Naive thymus-derived CD4-positive, alpha-beta T cell (primary cell): Measurements from ENCODE around the gene GTF2F2. TPM values are rescaled to one million over a fixed set of nuclear protein-coding genes. Genes with fewer than 3 reads are reported as not detected.

ENCODE experiments used
- ATAC-seq: fragments of 150-1000 bp; cut with Tn5 transposase; 2 replicates; pipeline ENCODE4 v1.10.0; 2021; ENCODE audit warnings: mild to moderate bottlenecking, moderate library complexity
- CTCF ChIA-PET: fragments of 350-600 bp; sonication (Branson Sonifier 250); formaldehyde crosslinking; loops from one replicate; lab custom pipeline; 2021; ENCODE audit warnings: antibody characterized with exemption; lab: Charles Lee
- POLR2A ChIA-PET: fragments of 350-600 bp; sonication (Branson Sonifier 250); formaldehyde crosslinking; loops from one replicate; lab custom pipeline; 2021; ENCODE audit warnings: antibody characterized with exemption, inconsistent platforms; lab: Charles Lee
- DNase-seq, 9 donors: peaks; one replicate each; pipeline versions ENCODE4 v3.0.0 to v3.0.0-alpha.2; 2020 to 2022; ENCODE audit warnings: mixed read lengths in 1 of 9
- H3K27ac ChIP-seq: one replicate; pipeline ENCODE4 v1.7.0; 2013; ENCODE audit warnings: mild to moderate bottlenecking, low read depth, low read length, moderate library complexity
- H3K27me3 ChIP-seq, 2 donors: one replicate each; pipeline ENCODE4 v1.7.0; 2013; ENCODE audit warnings: low read length in 2 of 2, mild to moderate bottlenecking in 2 of 2, moderate library complexity in 2 of 2; ENCODE audit not compliant: control insufficient read depth in 2 of 2, insufficient read depth in 2 of 2
- H3K36me3 ChIP-seq, 3 experiments: 1 replicate in 2 of 3; 2 replicates in 1 of 3; pipeline ENCODE4 v1.7.0; 2013; ENCODE audit warnings: low read length in 3 of 3, mild to moderate bottlenecking in 3 of 3, moderate library complexity in 1 of 3; ENCODE audit not compliant: insufficient read depth in 3 of 3, control insufficient read depth in 2 of 3
- H3K4me1 ChIP-seq, 2 donors: one replicate each; pipeline ENCODE4 v1.7.0; 2013; ENCODE audit warnings: low read length in 2 of 2, mild to moderate bottlenecking in 2 of 2, moderate library complexity in 1 of 2; ENCODE audit not compliant: control insufficient read depth in 2 of 2, insufficient read depth in 2 of 2
- H3K4me3 ChIP-seq: 2 replicates; pipeline ENCODE4 v1.7.0; 2013; ENCODE audit warnings: mild to moderate bottlenecking, low read length
- H3K9me3 ChIP-seq, 3 experiments: 1 replicate in 2 of 3; 2 replicates in 1 of 3; pipeline ENCODE4 v1.7.0; 2013; ENCODE audit warnings: low read length in 3 of 3; ENCODE audit not compliant: control insufficient read depth in 2 of 3
- H3K27ac Mint-ChIP-seq, 9 donors: one replicate each; pipeline ENCODE4 v1.8.0; 2020 to 2022; ENCODE audit warnings: mixed read lengths in 9 of 9, mild to moderate bottlenecking in 8 of 9, moderate library complexity in 5 of 9, inconsistent platforms in 2 of 9
- H3K27me3 Mint-ChIP-seq, 5 donors: one replicate each; pipeline ENCODE4 v1.8.0; 2021 to 2022; ENCODE audit warnings: mixed read lengths in 5 of 5, mild to moderate bottlenecking in 1 of 5
- H3K36me3 Mint-ChIP-seq, 5 donors: one replicate each; pipeline ENCODE4 v1.8.0; 2020 to 2022; ENCODE audit warnings: mixed read lengths in 5 of 5, mild to moderate bottlenecking in 3 of 5, inconsistent platforms in 1 of 5
- H3K4me1 Mint-ChIP-seq, 7 donors: one replicate each; pipeline ENCODE4 v1.8.0; 2020 to 2022; ENCODE audit warnings: mixed read lengths in 7 of 7, mild to moderate bottlenecking in 3 of 7, inconsistent platforms in 1 of 7
- H3K4me3 Mint-ChIP-seq, 10 donors: one replicate each; pipeline ENCODE4 v1.8.0; 2020 to 2022; ENCODE audit warnings: mild to moderate bottlenecking in 10 of 10, mixed read lengths in 10 of 10, moderate library complexity in 6 of 10, inconsistent platforms in 2 of 10
- H3K9me3 Mint-ChIP-seq, 11 donors: one replicate each; pipeline ENCODE4 v1.8.0; 2020 to 2022; ENCODE audit warnings: mixed read lengths in 11 of 11, mild to moderate bottlenecking in 4 of 11, inconsistent platforms in 1 of 11, moderate library complexity in 1 of 11
- intact Hi-C, 2 donors: fragments of 100-400 bp; cut with micrococcal nuclease; formaldehyde crosslinking; loops; one replicate each; pipeline ENCODE4 v1.15.1; 2023
- polyA plus RNA-seq, 2 donors: library from polyadenylated mRNA; unstranded; fragments of 300-500 nt; fragmentation: Illumina TruSeq; gene quantifications; one replicate each; pipeline ENCODE4 v1.2.3, GENCODE V29; 2021
- total RNA-seq, 6 experiments: library from RNA in 5 of 6; stranded (reverse) in 5 of 6; gene quantifications; 1 replicate in 5 of 6; 2 replicates in 1 of 6; pipeline ENCODE4 v1.2.3 and lab custom pipeline; 2021 to 2026

The GTF2F2 gene
- total and polyA plus RNA-seq, 7 experiments from 2014 or later = 6.7 to 20.4 (median 14.1) TPM

DNA sequence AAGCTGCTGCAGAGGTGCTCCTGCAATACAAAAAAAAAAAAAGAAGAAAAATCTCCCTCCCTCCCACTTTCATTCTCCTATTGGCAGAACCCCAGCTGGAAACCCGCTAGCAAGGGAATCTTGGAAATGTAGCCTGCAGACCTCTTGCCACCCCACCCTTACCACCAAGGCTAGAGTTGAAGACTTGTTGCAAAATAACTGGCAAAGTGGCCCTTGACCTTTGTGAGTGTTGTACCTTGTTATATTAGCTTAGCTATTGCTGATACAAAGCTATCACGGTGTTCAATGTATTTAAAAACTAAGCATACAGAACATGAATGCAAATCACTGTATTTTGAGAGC is 138.0 kb downstream of the GTF2F2 start:
- H3K27ac Mint-ChIP-seq = peak overlapping the region in 2 of 9 donors; percentile 21 to 54
- H3K4me3 ChIP-seq = no peak overlapping the region
- no peaks in the 10 kb centered on the region for H3K4me1 ChIP-seq
- no peak for ATAC-seq
- peaks cover 0 to 29% (median 9%) of the 10 kb centered on the region in 5 donors for H3K36me3 Mint-ChIP-seq
- DNase-seq = no peak
- peaks cover 0 to 7% (median 0%) of the 10 kb centered on the region in 3 experiments for H3K36me3 ChIP-seq
- no peak overlapping the region for H3K4me3 Mint-ChIP-seq
- H3K9me3 ChIP-seq = no peaks in the 10 kb centered on the region
- H3K9me3 Mint-ChIP-seq = no peaks in the 10 kb centered on the region
- no peaks in the 10 kb centered on the region for H3K27me3 Mint-ChIP-seq
- H3K4me1 Mint-ChIP-seq = peaks cover 0 to 12% (median 0%) of the 10 kb centered on the region in 7 donors
- H3K27ac ChIP-seq = no peak overlapping the region
- ChIA-PET CTCF (interaction anchor here (0.6 kb wide), 1 partner anchor 503 kb away, joined by 5 read pairs; no protein-coding TSS in a partner anchor), POLR2A (no interaction called here)
- intact Hi-C loops = no loop called here
- H3K27me3 ChIP-seq = no peaks in the 10 kb centered on the region

DNA sequence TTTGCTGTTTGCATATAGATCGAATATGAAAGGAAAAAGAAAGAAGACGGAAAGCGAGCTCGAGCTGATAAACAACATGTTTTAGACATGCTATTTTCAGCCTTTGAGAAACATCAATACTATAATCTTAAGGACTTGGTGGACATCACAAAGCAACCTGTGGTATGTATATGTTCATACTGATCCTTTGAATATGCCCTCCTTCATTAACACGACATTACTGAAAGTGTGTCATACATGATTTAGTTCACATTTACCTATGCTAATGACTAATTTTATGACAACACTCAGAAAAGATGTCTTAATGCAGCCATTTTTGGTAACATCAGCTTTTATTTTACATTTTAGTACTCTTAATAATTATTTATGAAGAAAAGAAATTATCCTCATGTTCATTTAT is 146.9 kb downstream of the GTF2F2 start:
- intact Hi-C loops = no loop called here
- CTCF ChIA-PET = interaction anchor here (0.6 kb wide), 1 partner anchor 172 kb away, joined by 4 read pairs; no protein-coding TSS in a partner anchor
- ATAC-seq = no peak

DNA sequence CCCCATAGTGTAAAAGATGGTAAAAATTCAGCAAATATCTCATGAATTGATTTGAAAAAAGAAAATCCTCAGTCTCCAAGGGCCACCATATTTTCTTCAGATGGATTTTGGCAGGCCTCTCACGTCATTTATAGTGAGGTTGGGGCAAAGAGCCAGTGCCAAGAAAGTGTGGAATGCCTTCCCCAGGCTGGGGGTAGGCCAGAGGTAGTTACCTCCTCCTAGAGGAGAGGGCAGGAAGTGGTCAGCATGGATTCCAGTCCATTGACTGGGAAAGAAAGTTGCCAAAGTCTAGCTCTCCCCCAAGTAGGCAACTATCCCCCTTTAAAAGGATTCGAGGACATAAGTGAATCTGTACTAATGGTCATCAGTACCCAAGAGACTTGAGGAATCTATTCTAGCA is 148.9 kb downstream of the GTF2F2 start:
- no peak overlapping the region for H3K4me3 ChIP-seq
- no peaks in the 10 kb centered on the region for H3K9me3 ChIP-seq
- no peak for ATAC-seq
- intact Hi-C loops = no loop called here
- no peaks in the 10 kb centered on the region for H3K27me3 ChIP-seq
- H3K36me3 ChIP-seq = peaks cover 0 to 12% (median 4%) of the 10 kb centered on the region in 3 experiments
- no peak overlapping the region for H3K27ac ChIP-seq
- Mint-ChIP-seq H3K27me3 (no peaks in the 10 kb centered on the region), H3K36me3 (peaks cover 0 to 30% (median 16%) of the 10 kb centered on the region in 5 donors), H3K4me1 (no peaks in the 10 kb centered on the region), H3K4me3 (no peak overlapping the region), H3K27ac (peak overlapping the region in 1 of 9 donors; percentile 16), H3K9me3 (no peaks in the 10 kb centered on the region)
- ChIA-PET CTCF (no interaction called here), POLR2A (no interaction called here)
- H3K4me1 ChIP-seq = no peaks in the 10 kb centered on the region
- no peak for DNase-seq

More for the DNA sequence above, 146.9 kb downstream of the GTF2F2 start:
- H3K4me1 Mint-ChIP-seq = no peaks in the 10 kb centered on the region
- no peaks in the 10 kb centered on the region for H3K4me1 ChIP-seq
- DNase-seq = no peak
- H3K36me3 Mint-ChIP-seq = peaks cover 0 to 28% (median 15%) of the 10 kb centered on the region in 5 donors
- POLR2A ChIA-PET = no interaction called here
- no peak overlapping the region for H3K27ac ChIP-seq
- H3K4me3 Mint-ChIP-seq = no peak overlapping the region
- no peak overlapping the region for H3K4me3 ChIP-seq
- H3K27me3 Mint-ChIP-seq = no peaks in the 10 kb centered on the region
- no peaks in the 10 kb centered on the region for H3K9me3 ChIP-seq
- no peak overlapping the region for H3K27ac Mint-ChIP-seq
- peaks cover 0 to 12% (median 4%) of the 10 kb centered on the region in 3 experiments for H3K36me3 ChIP-seq
- no peaks in the 10 kb centered on the region for H3K27me3 ChIP-seq
- H3K9me3 Mint-ChIP-seq = no peaks in the 10 kb centered on the region

DNA sequence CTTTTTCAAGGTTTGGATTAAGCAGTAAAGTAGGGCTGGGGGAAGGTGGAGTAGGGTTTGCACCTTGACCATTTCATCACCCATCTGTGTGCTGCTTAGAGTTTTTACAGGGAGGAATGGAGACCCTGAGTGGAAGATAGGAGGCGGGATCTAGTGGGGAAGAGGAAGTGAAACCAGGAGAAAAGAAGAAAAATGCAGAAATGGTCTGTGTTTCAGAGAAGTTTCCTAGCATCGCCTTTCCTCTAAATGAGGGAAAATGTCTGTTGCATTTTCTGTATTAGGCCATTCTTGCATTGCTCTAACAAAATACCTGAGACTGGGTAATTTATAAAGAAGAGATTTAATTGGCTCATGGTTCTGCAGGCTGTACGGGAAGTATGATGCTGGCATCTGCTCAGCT is 156.6 kb downstream of the GTF2F2 start:
- H3K9me3 ChIP-seq = no peaks in the 10 kb centered on the region
- ATAC-seq (no peak), DNase-seq (no peak)
- Mint-ChIP-seq H3K9me3 (peaks cover 0 to 7% (median 0%) of the 10 kb centered on the region in 11 donors), H3K4me3 (no peak overlapping the region), H3K36me3 (peaks cover 6 to 29% (median 22%) of the 10 kb centered on the region in 5 donors), H3K4me1 (peaks cover 0 to 3% (median 0%) of the 10 kb centered on the region in 7 donors), H3K27me3 (no peaks in the 10 kb centered on the region), H3K27ac (peak overlapping the region in 1 of 9 donors; percentile 50)
- ChIA-PET CTCF (no interaction called here), POLR2A (no interaction called here)
- no peak overlapping the region for H3K4me3 ChIP-seq
- H3K4me1 ChIP-seq = no peaks in the 10 kb centered on the region
- H3K27me3 ChIP-seq = no peaks in the 10 kb centered on the region
- H3K27ac ChIP-seq = no peak overlapping the region
- peaks cover 0 to 6% (median 3%) of the 10 kb centered on the region in 3 experiments for H3K36me3 ChIP-seq
- intact Hi-C loops = no loop called here

DNA sequence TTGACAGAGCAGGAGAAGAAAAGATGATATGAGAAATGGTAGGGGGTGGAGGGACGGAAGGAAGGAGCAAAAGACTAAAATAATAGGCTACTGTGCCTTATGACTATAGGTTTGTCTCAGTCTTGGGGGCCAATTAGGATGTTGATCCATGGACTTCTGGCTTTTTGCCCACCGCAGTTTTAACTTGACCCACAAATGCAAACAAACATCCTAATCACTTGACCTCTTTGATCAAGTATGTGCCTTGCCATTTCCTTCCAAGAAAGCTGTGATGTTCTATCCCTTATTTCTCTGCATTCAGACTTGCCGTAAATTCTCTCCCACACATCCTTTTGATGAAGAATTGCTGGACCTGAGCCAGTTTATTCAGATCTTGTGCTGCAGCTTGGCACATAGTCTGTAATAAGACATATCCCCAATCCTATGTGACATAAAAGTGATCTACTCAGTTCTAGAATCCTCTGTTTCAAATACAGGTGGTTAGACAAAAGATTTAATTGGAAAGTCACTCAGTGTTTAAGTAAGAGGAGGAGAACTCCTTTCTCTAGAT is 157.9 kb downstream of the GTF2F2 start:
- peaks cover 0 to 6% (median 3%) of the 10 kb centered on the region in 3 experiments for H3K36me3 ChIP-seq
- H3K4me3 ChIP-seq = no peak overlapping the region
- ChIA-PET POLR2A (no interaction called here), CTCF (interaction anchor here (1.4 kb wide), 1 partner anchor 231 kb away, joined by 5 read pairs; no protein-coding TSS in a partner anchor)
- intact Hi-C loops = no loop called here
- ATAC-seq = no peak
- Mint-ChIP-seq H3K9me3 (peaks cover 0 to 7% (median 0%) of the 10 kb centered on the region in 11 donors), H3K4me3 (no peak overlapping the region), H3K36me3 (peaks cover 6 to 31% (median 22%) of the 10 kb centered on the region in 5 donors), H3K27ac (peak overlapping the region in 1 of 9 donors; percentile 5), H3K27me3 (no peaks in the 10 kb centered on the region), H3K4me1 (peaks cover 0 to 3% (median 0%) of the 10 kb centered on the region in 7 donors)
- H3K27me3 ChIP-seq = no peaks in the 10 kb centered on the region
- no peaks in the 10 kb centered on the region for H3K4me1 ChIP-seq
- no peaks in the 10 kb centered on the region for H3K9me3 ChIP-seq
- H3K27ac ChIP-seq = no peak overlapping the region
- no peak for DNase-seq

DNA sequence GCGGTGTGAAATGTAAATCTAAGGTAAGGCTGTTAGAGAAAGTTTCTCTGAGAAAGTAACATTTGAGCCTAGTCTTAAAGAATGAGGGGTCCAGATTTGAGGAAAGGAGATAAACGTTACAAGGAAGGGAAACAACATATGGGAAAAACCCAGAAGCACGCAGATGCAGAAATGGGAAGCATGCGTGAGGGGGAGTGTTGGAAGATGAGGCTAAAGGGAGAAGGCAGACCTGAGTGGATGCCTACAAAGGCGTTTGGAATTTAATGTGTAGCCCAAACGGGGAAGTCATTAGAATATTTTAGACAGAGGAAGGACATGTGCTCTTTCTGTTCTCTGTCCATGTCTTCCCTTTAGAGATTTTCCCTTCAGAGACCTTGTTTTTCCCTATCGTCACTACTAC is 159.7 kb downstream of the GTF2F2 start:
- Mint-ChIP-seq H3K4me3 (no peak overlapping the region), H3K9me3 (peaks cover 0 to 7% (median 0%) of the 10 kb centered on the region in 11 donors), H3K36me3 (peaks cover 6 to 26% (median 19%) of the 10 kb centered on the region in 5 donors), H3K27ac (peak overlapping the region in 1 of 9 donors; percentile 6), H3K4me1 (peaks cover 0 to 3% (median 0%) of the 10 kb centered on the region in 7 donors), H3K27me3 (no peaks in the 10 kb centered on the region)
- ChIA-PET POLR2A (no interaction called here), CTCF (interaction anchor here (1.7 to 1.8 kb wide), 2 partner anchors 12 to 16 kb away, joined by 4 to 5 read pairs; no protein-coding TSS in a partner anchor)
- Histone ChIP-seq H3K36me3 (peaks cover 0 to 6% (median 3%) of the 10 kb centered on the region in 3 experiments), H3K4me1 (no peaks in the 10 kb centered on the region), H3K27me3 (no peaks in the 10 kb centered on the region), H3K27ac (no peak overlapping the region), H3K9me3 (no peaks in the 10 kb centered on the region), H3K4me3 (no peak overlapping the region)
- intact Hi-C loops = no loop called here
- no peak for DNase-seq
- ATAC-seq = no peak
